GM19043 (cell line): Measurements from ENCODE around the gene TAS1R3.

Source experiments
- ATAC-seq: cut with Tn5 transposase; IDR thresholded peaks from one replicate; pipeline ENCODE4 v1.9.1; 2021; ENCODE audit warnings: low read depth; ENCODE audit not compliant: unreplicated experiment

The TAS1R3 gene

GRCh38 chr1:1294250-1294890, 36.7 kb upstream of the TAS1R3 start:
- ATAC-seq = no peak

GRCh38 chr1:1295154-1295923, 35.7 kb upstream of the TAS1R3 start:
- no peak for ATAC-seq

GRCh38 chr1:1296070-1297061, 34.7 kb upstream of the TAS1R3 start:
- ATAC-seq = no peak

GRCh38 chr1:1297802-1298424, 33.2 kb upstream of the TAS1R3 start:
- no peak for ATAC-seq

GRCh38 chr1:1298861-1299685, 32.0 kb upstream of the TAS1R3 start:
- no peak for ATAC-seq

- ATAC-seq = no peak
Observed at GRCh38 chr1:1299686-1300351, 31.3 kb upstream of the TAS1R3 start.

- no peak for ATAC-seq
Observed at GRCh38 chr1:1300352-1300739, 30.7 kb upstream of the TAS1R3 start.

- no peak for ATAC-seq
Observed at GRCh38 chr1:1302006-1302430, 29.1 kb upstream of the TAS1R3 start.

- no peak for ATAC-seq
Observed at GRCh38 chr1:1302951-1303509, 28.1 kb upstream of the TAS1R3 start.

GRCh38 chr1:1303736-1304135, 27.3 kb upstream of the TAS1R3 start:
- ATAC-seq = no peak

GRCh38 chr1:1304331-1305299, 26.5 kb upstream of the TAS1R3 start:
- ATAC-seq = no peak

GRCh38 chr1:1305300-1306069, 25.6 kb upstream of the TAS1R3 start:
- ATAC-seq = no peak

GRCh38 chr1:1306070-1306660, 24.9 kb upstream of the TAS1R3 start:
- no peak for ATAC-seq

- no peak for ATAC-seq
Observed at GRCh38 chr1:1306661-1307260, 24.3 kb upstream of the TAS1R3 start.

GRCh38 chr1:1307261-1307922, 23.7 kb upstream of the TAS1R3 start:
- ATAC-seq = no peak
